ENCODE measurements around the gene CSN3. TPM values are rescaled to one million over a fixed set of nuclear protein-coding genes. Genes with fewer than 3 reads are reported as not detected.
A peak's percentile ranks its signal among the peaks of the same experiment; 100 is the strongest.

The CSN3 gene
- total and polyA plus RNA-seq, 8 donors: not detected

DNA sequence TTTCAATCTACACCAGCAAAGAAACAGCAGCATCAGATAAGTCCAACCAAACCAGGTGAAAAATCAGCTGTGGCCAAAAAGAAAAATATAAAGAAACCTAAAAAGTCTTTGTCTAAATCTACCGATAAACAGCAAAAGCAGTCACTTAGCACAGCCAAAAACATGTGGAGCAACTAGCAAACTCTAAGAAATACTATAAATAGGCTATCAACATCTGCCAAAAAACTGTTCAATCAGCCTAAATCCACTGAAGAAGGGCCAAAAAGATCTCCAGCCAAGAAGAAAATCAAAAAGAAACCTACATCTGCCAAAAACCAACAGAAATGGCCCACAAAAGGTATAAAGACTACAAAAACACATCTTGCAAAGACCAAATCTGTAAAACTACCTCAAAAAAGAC, 55.7 kb downstream of the CSN3 start:
- TF ChIP-seq POLR2AphosphoS5 (IDR thresholded peaks at IDR 0.05) (no peak), EP300 (IDR thresholded peaks at IDR 0.05) (no peak), POLR2A (IDR thresholded peaks at IDR 0.05) (no peak)
- TF ChIP-seq, protein P1, sequence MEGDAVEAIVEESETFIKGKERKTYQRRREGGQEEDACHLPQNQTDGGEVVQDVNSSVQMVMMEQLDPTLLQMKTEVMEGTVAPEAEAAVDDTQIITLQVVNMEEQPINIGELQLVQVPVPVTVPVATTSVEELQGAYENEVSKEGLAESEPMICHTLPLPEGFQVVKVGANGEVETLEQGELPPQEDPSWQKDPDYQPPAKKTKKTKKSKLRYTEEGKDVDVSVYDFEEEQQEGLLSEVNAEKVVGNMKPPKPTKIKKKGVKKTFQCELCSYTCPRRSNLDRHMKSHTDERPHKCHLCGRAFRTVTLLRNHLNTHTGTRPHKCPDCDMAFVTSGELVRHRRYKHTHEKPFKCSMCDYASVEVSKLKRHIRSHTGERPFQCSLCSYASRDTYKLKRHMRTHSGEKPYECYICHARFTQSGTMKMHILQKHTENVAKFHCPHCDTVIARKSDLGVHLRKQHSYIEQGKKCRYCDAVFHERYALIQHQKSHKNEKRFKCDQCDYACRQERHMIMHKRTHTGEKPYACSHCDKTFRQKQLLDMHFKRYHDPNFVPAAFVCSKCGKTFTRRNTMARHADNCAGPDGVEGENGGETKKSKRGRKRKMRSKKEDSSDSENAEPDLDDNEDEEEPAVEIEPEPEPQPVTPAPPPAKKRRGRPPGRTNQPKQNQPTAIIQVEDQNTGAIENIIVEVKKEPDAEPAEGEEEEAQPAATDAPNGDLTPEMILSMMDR (IDR thresholded peaks at IDR 0.05): no peak
- H3K9me3 ChIP-seq: no peaks in the 10 kb centered on the region
- no peaks in the 10 kb centered on the region for H3K4me1 ChIP-seq
- DNase-seq: peak in 1 of 2 donors; percentile 58
- H3K27me3 ChIP-seq: no peaks in the 10 kb centered on the region
- no peaks in the 10 kb centered on the region for H3K36me3 ChIP-seq
- no peak overlapping the region for H3K4me3 ChIP-seq
- intact Hi-C loops (cut with DNase I; ENCODE audit: low total_unique reads): no loop called here
- H3K27ac ChIP-seq: no peak overlapping the region
- whole genome bisulfite sequencing, 5 donors: 50 to 82% (median 60%) methylated on average over 1 of the region's 1 CpG

DNA sequence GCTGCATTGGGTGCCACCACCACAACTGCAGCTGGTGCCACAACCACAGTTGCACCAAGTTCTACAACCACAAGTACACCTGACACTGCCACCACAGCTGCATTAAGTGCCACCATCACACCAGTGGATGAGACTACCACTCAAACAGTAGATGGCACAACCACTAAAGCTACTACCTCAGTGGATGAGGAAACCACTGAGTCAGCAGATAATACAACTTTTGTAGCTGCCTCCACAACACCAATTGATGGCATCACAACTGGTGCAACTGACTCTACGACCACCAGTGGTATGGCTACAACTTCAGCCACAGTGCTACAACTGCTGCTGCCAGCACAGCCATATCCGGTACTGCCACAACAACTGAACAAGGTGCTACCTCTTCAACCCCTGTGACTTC, 57.2 kb downstream of the CSN3 start:
- no peak overlapping the region for H3K27ac ChIP-seq
- H3K27me3 ChIP-seq: no peaks in the 10 kb centered on the region
- no peaks in the 10 kb centered on the region for H3K9me3 ChIP-seq
- TF ChIP-seq POLR2A (IDR thresholded peaks at IDR 0.05) (no peak), EP300 (IDR thresholded peaks at IDR 0.05) (no peak), POLR2AphosphoS5 (IDR thresholded peaks at IDR 0.05) (no peak)
- TF ChIP-seq, protein P1 (IDR thresholded peaks at IDR 0.05): no peak
- no peaks in the 10 kb centered on the region for H3K4me1 ChIP-seq
- no peak overlapping the region for H3K4me3 ChIP-seq
- DNase-seq: no peak
- intact Hi-C loops (cut with DNase I; ENCODE audit: low total_unique reads): no loop called here
- 68 to 92% (median 87%) methylated on average over 1 to 2 of the region's 2 CpGs for WGBS, 5 donors
- H3K36me3 ChIP-seq: no peaks in the 10 kb centered on the region

DNA sequence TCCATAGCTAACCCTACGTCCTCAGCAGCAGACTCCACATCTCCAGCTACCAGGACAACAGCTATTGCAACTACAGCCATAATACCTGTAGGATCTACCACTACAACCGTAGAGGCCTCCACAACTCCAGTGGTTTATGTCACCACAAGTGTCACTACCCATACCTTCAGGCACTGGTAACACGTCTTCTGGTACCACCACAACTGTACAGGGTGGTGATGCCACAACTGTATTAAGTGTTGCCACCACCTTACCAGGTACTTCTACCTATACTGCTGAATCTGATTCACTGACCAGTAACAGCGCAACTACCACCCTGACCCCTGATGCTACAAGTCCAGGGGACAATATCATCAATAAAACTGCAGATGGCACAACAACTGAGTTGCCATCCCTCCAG, 57.8 kb downstream of the CSN3 start:
- no peak overlapping the region for H3K4me3 ChIP-seq
- no peaks in the 10 kb centered on the region for H3K9me3 ChIP-seq
- H3K27me3 ChIP-seq: no peaks in the 10 kb centered on the region
- TF ChIP-seq POLR2AphosphoS5 (IDR thresholded peaks at IDR 0.05) (no peak), POLR2A (IDR thresholded peaks at IDR 0.05) (no peak), EP300 (IDR thresholded peaks at IDR 0.05) (no peak)
- TF ChIP-seq, protein P1 (IDR thresholded peaks at IDR 0.05): no peak
- H3K27ac ChIP-seq: no peak overlapping the region
- H3K36me3 ChIP-seq: no peaks in the 10 kb centered on the region
- intact Hi-C loops (cut with DNase I; ENCODE audit: low total_unique reads): no loop called here
- WGBS, 5 donors: 83 to 94% (median 88%) methylated on average over 4 of the region's 4 CpGs
- no peaks in the 10 kb centered on the region for H3K4me1 ChIP-seq
- no peak for DNase-seq

Other genes with a start within 250 kb of the CSN3 start
- gene STATH, start 246.6 kb upstream of the CSN3 start, total RNA-seq: not detected
- not detected for gene STATH, start 246.6 kb upstream of the CSN3 start, polyA plus RNA-seq
- not detected for gene HTN3, start 214.1 kb upstream of the CSN3 start, total RNA-seq
- gene HTN3, start 214.1 kb upstream of the CSN3 start, polyA plus RNA-seq: not detected
- gene HTN1, start 192.2 kb upstream of the CSN3 start, total RNA-seq: not detected
- gene HTN1, start 192.2 kb upstream of the CSN3 start, polyA plus RNA-seq: not detected
- gene PRR27, start 88.4 kb upstream of the CSN3 start, total RNA-seq: not detected
- not detected for gene PRR27, start 88.4 kb upstream of the CSN3 start, polyA plus RNA-seq
- 1 to 10 TPM in 1 of 5 donors, under 1 TPM in 1, not detected in 3; 0.37 to 7.1 TPM for gene ODAM, start 46.9 kb upstream of the CSN3 start, total RNA-seq
- gene ODAM, start 46.9 kb upstream of the CSN3 start, polyA plus RNA-seq: 10 to 100 TPM; 11.9 to 20.3 (median 15.9) TPM
- not detected for gene FDCSP, start 16.5 kb upstream of the CSN3 start, total RNA-seq
- gene FDCSP, start 16.5 kb upstream of the CSN3 start, polyA plus RNA-seq: 10 to 100 TPM in 1 of 3 donors, not detected in 2; 46.5 TPM
- not detected for gene CABS1, start 92.4 kb downstream of the CSN3 start, total RNA-seq
- gene CABS1, start 92.4 kb downstream of the CSN3 start, polyA plus RNA-seq: not detected
- gene SMR3A, start 118.2 kb downstream of the CSN3 start, total RNA-seq: not detected
- not detected for gene SMR3A, start 118.2 kb downstream of the CSN3 start, polyA plus RNA-seq
- not detected for gene SMR3B, start 140.5 kb downstream of the CSN3 start, total RNA-seq
- gene SMR3B, start 140.5 kb downstream of the CSN3 start, polyA plus RNA-seq: not detected
- not detected for gene OPRPN, start 155.3 kb downstream of the CSN3 start, total RNA-seq
- gene OPRPN, start 155.3 kb downstream of the CSN3 start, polyA plus RNA-seq: not detected
- gene MUC7, start 229.6 kb downstream of the CSN3 start, total RNA-seq: not detected
- gene MUC7, start 229.6 kb downstream of the CSN3 start, polyA plus RNA-seq: not detected